GM23248 (cell line): ENCODE measurements around the gene TRAF3. TPM values are rescaled to one million over a fixed set of nuclear protein-coding genes. Genes with fewer than 3 reads are reported as not detected.

Experiments used
- DNase-seq: peaks from one replicate; pipeline ENCODE4 v3.0.0-alpha.2; 2015
- H2AFZ ChIP-seq: fragments of 200-600 bp; sonication (generic); 2 replicates; pipeline ENCODE4 v1.6.1; 2016; ENCODE audit warnings: antibody characterized with exemption
- H3F3A ChIP-seq: fragments of 200-600 bp; sonication (generic); 2 replicates; pipeline ENCODE4 v1.6.1; 2016; ENCODE audit warnings: mild to moderate bottlenecking, antibody characterized with exemption, mixed run types; ENCODE audit not compliant: insufficient read depth
- H3K27ac ChIP-seq: fragments of 200-600 bp; sonication (generic); 2 replicates; pipeline ENCODE4 v1.5.1; 2016; ENCODE audit warnings: mild to moderate bottlenecking
- H3K27me3 ChIP-seq: fragments of 200-600 bp; sonication (generic); replicated peaks from 2 replicates; pipeline ENCODE4 v1.6.1; 2016; ENCODE audit warnings: mild to moderate bottlenecking; ENCODE audit not compliant: insufficient read depth
- H3K36me3 ChIP-seq: fragments of 200-600 bp; sonication (generic); 2 replicates; pipeline ENCODE4 v1.6.1; 2016; ENCODE audit warnings: low read depth, mild to moderate bottlenecking
- H3K4me1 ChIP-seq: fragments of 200-600 bp; sonication (generic); 2 replicates; pipeline ENCODE4 v1.6.1; 2016; ENCODE audit warnings: mild to moderate bottlenecking; ENCODE audit not compliant: insufficient read depth
- H3K4me2 ChIP-seq: fragments of 200-600 bp; sonication (generic); one replicate; pipeline ENCODE4 v1.6.1; 2016; ENCODE audit warnings: mild to moderate bottlenecking; ENCODE audit not compliant: unreplicated experiment
- H3K4me3 ChIP-seq: fragments of 200-600 bp; sonication (generic); 2 replicates; pipeline ENCODE4 v1.5.1; 2016; ENCODE audit warnings: mild to moderate bottlenecking
- H3K79me2 ChIP-seq: fragments of 200-600 bp; sonication (generic); 2 replicates; pipeline ENCODE4 v1.6.1; 2016; ENCODE audit warnings: mild to moderate bottlenecking; ENCODE audit not compliant: insufficient read depth
- H3K9ac ChIP-seq: fragments of 200-600 bp; sonication (generic); 2 replicates; pipeline ENCODE4 v1.6.1; 2016; ENCODE audit warnings: mild to moderate bottlenecking
- H3K9me2 ChIP-seq: fragments of 200-600 bp; sonication (generic); 2 replicates; pipeline ENCODE4 v1.6.1; 2016; ENCODE audit warnings: mixed run types, mild to moderate bottlenecking, moderate library complexity; ENCODE audit not compliant: insufficient read depth
- H3K9me3 ChIP-seq: fragments of 200-600 bp; sonication (generic); one replicate; pipeline ENCODE4 v1.6.1; 2017; ENCODE audit warnings: low read depth
- H4K20me1 ChIP-seq: fragments of 200-600 bp; sonication (generic); 2 replicates; pipeline ENCODE4 v1.6.0; 2016; ENCODE audit not compliant: insufficient read depth
- EZH2 ChIP-seq: fragments of 200-600 bp; sonication (generic); IDR thresholded peaks from 2 replicates; pipeline ENCODE4 v1.6.1; 2018; ENCODE audit warnings: antibody characterized with exemption, mild to moderate bottlenecking; ENCODE audit not compliant: insufficient read depth, poor library complexity, severe bottlenecking
- EZH2phosphoT487 ChIP-seq: fragments of 200-600 bp; sonication (generic); IDR thresholded peaks from 2 replicates; pipeline ENCODE4 v1.6.1; 2018; ENCODE audit warnings: antibody characterized with exemption, moderate library complexity, mild to moderate bottlenecking, low read depth; ENCODE audit not compliant: insufficient read depth
- WGBS, 2 experiments: methylation state at CpG; one replicate each; pipeline ENCODE4 v1.1.6; 2015 to 2017; ENCODE audit warnings: low lambda C conversion rate in 2 of 2, low coverage in 1 of 2; ENCODE audit errors: missing lambda C conversion rate in 2 of 2; 5-methylcytosine and 5-hydroxymethylcytosine counted together
- in situ Hi-C: fragments of 300-500 bp; cut with MboI; formaldehyde crosslinking; loops from 2 replicates; pipeline ENCODE4 v1.15.0; 2020
- polyA plus RNA-seq: library from polyadenylated mRNA; unstranded; fragments of >200 nt; fragmentation: Nextera tagmentation; extraction: Ambion mirVana; gene quantifications from 2 replicates; pipeline ENCODE4 v1.2.1, GENCODE V29; 2016
- total RNA-seq: library from RNA; depleted of rRNA; stranded (reverse); fragments of >200 nt; shearing (Covaris generic); gene quantifications from 2 replicates; pipeline ENCODE4 v1.2.3, GENCODE V29; 2014

Gene TRAF3
- total and polyA plus RNA-seq, 2 experiments from 2014 or later, result 7.9 to 17.9 TPM

DNA sequence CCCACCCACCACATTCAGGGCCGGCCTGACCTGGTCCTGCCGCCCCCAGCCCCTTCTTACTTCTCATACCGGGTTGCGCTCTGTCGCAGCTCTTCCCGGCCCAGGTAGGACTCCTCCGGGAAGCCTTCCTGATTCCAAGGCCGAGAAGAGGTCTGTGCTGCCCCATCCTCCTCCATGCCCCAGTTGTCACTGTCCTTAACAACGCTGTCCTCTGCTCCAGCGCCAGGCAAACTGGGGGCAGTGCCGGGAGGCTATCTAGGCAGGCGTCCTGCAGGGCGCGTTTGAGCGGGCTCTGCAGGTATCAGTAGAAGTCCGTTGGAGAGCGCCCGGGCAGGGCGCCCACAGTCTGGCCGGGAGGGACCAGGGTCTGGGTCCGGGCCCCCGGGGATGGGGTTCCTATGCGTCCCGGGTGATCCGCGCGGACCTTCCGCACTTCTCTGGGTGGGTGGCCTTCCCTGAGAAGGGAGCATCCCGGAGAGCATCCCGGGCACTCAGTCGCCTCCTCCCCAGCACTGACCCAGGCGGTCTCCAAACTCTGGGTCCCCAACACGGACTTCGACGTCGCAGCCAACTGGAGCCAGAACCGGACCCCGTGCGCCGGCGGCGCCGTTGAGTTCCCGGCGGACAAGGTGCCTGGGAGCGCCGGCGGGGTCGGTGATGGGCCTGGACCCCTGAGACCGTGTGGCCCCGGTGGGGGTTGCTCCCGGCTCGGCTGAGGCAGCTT is 146.1 kb downstream of the TRAF3 start:
- H2AFZ ChIP-seq, result no peak overlapping the region
- H3K4me2 ChIP-seq, result peak overlapping the region; percentile 18
- no peak for DNase-seq
- no peaks in the 10 kb centered on the region for H3F3A ChIP-seq
- 0 out of 2 replicates have a peak overlapping the region, but pooled peaks have one; percentile 14 for H3K4me3 ChIP-seq
- in situ Hi-C loops, result no loop called here
- 3 to 4% methylated on average over 51 to 52 of the region's 53 CpGs for WGBS, 2 experiments
- H3K36me3 ChIP-seq, result no peaks in the 10 kb centered on the region
- H3K79me2 ChIP-seq, result no peaks in the 10 kb centered on the region
- no peaks in the 10 kb centered on the region for H3K4me1 ChIP-seq
- no peak overlapping the region for H3K27ac ChIP-seq
- H4K20me1 ChIP-seq, result no peaks in the 10 kb centered on the region
- peaks cover 30% of the 10 kb centered on the region for H3K27me3 ChIP-seq
- no peaks in the 10 kb centered on the region for H3K9me3 ChIP-seq
- no peak overlapping the region for H3K9ac ChIP-seq
- H3K9me2 ChIP-seq, result no peaks in the 10 kb centered on the region
- peak; percentile 69 for TF ChIP-seq EZH2
- TF ChIP-seq EZH2phosphoT487, result peak; percentile 85; the same call in 1 of the 2 replicates

DNA sequence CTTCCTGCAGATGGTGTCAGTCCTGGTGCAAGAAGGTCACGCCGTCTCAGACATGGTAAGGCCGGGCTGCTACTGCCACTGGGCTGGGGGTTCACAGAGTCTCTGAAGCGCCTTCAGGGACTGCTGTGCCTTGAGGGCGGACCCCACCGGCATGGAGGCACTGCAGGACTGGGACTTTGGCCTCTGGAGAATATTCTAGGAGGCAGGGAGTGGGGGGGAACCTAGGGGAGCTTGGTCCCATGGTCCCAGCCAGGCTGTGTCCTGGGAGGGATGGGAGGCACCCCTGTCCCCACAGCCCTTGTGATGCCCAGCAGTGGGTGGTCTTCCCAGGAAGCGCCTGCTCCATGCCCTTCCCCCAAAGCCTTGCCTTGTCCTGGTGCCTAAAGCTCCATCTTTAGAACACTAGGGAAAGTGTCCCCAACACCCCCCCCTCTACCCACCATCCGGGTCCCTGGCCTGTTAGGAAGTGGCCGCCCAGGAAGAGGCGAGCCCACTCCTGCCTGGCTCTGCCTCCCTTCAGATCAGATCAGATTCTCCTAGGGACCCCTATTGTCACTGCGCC is 146.8 kb downstream of the TRAF3 start:
- H3K9ac ChIP-seq, result no peak overlapping the region
- H3F3A ChIP-seq, result no peaks in the 10 kb centered on the region
- peaks cover 33% of the 10 kb centered on the region for H3K27me3 ChIP-seq
- H3K4me1 ChIP-seq, result no peaks in the 10 kb centered on the region
- 52 to 53% methylated on average over 11 of the region's 11 CpGs for WGBS, 2 experiments
- H3K9me2 ChIP-seq, result no peaks in the 10 kb centered on the region
- no peaks in the 10 kb centered on the region for H3K79me2 ChIP-seq
- no peak for TF ChIP-seq EZH2phosphoT487
- no peak for TF ChIP-seq EZH2
- H3K9me3 ChIP-seq, result no peaks in the 10 kb centered on the region
- H3K4me2 ChIP-seq, result no peak overlapping the region
- in situ Hi-C loops, result no loop called here
- H4K20me1 ChIP-seq, result no peaks in the 10 kb centered on the region
- no peak overlapping the region for H2AFZ ChIP-seq
- no peak overlapping the region for H3K4me3 ChIP-seq
- no peaks in the 10 kb centered on the region for H3K36me3 ChIP-seq
- no peak overlapping the region for H3K27ac ChIP-seq
- DNase-seq, result no peak

DNA sequence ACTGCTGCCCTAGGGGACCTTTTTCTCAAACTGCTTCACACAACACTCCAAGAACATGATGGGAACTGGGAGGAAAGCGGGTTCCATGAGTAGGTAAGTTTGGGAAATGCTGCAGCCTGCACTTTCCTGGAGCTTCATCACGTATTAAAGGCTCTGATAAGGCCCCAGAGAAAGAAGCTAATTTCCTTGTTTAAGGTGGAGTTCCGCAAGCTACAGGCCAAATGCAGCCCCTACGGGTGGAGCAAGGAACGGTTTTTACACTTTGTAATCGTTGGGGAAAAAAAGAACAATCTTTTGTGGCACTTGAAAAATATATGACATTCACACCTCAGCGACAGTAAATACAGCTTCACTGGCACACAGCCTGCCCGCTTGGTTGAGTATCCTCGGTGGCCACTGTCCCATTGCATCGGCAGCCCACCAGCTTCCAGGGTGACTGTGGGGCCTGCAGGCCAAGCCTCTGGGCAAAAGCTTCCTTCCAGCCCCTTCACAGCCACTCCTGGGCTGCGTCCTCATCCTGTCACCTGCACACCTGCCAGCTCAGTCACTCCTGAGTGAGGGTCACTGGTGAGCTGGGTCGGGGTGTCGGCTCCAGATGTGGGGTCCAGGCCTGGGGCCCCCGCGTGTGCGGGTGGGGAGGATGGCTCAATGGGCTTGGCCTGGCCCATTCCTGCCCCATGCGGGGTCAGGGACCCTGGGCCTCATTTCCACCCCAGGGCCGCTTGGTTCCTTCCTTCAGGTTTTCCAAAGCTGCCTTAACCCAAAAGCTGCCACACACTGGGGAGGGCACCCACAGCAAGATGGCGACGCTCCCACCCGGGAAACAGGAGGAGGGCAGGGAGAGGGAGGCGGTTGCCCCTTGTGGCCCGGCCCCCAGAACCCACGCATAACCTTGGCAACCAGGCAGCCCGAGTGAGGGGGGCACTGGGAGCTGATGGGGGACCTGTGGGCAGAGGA is 147.7 kb downstream of the TRAF3 start:
- Histone ChIP-seq H3K27ac (no peak overlapping the region), H2AFZ (no peak overlapping the region), H3K9me2 (no peaks in the 10 kb centered on the region), H3K27me3 (peaks cover 41% of the 10 kb centered on the region), H3K4me3 (no peak overlapping the region), H3K9me3 (no peaks in the 10 kb centered on the region), H3K79me2 (no peaks in the 10 kb centered on the region), H3K9ac (no peak overlapping the region), H3K4me2 (no peak overlapping the region), H3F3A (no peaks in the 10 kb centered on the region), H3K4me1 (no peaks in the 10 kb centered on the region), H4K20me1 (no peaks in the 10 kb centered on the region), H3K36me3 (no peaks in the 10 kb centered on the region)
- 74 to 77% methylated on average over 24 to 25 of the region's 25 CpGs for WGBS, 2 experiments
- no peak for TF ChIP-seq EZH2
- no peak for TF ChIP-seq EZH2phosphoT487
- no peak for DNase-seq
- in situ Hi-C loops, result no loop called here

DNA sequence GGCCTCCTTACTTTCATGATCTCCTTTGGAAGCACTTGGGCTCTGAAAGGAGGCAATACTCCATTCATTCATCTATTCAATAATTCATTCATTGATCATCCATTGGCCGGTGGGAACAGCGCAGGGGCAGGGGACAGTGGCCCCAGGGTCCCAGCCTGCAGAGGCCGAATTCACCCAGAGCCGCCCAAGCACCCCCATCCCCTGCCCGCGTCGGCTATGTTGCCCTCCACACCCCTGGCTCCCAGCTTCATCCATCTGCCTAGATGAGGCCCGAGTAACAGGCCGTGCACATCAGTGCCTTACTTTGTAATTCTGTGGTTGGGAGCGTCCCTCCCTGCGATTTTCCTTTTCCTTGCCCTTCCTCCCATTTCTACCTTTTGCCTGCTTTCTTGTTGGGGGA is 148.4 kb downstream of the TRAF3 start:
- Histone ChIP-seq H3K36me3 (no peaks in the 10 kb centered on the region), H3K27me3 (peaks cover 41% of the 10 kb centered on the region), H3K27ac (no peak overlapping the region), H3K4me1 (no peaks in the 10 kb centered on the region), H4K20me1 (no peaks in the 10 kb centered on the region), H3K9me2 (no peaks in the 10 kb centered on the region), H3F3A (no peaks in the 10 kb centered on the region), H2AFZ (no peak overlapping the region), H3K4me3 (no peak overlapping the region), H3K9me3 (no peaks in the 10 kb centered on the region), H3K4me2 (no peak overlapping the region), H3K79me2 (no peaks in the 10 kb centered on the region), H3K9ac (no peak overlapping the region)
- DNase-seq, result no peak
- TF ChIP-seq EZH2 (no peak), EZH2phosphoT487 (no peak)
- WGBS, 2 experiments, result 84 to 85% methylated on average over 11 of the region's 11 CpGs
- in situ Hi-C loops, result no loop called here
